DMS53 treated with DMSO at 0.1 percent for 48 hours (cell line): Measurements from ENCODE around the gene LPCAT2.

Experiments
- DNase-seq: peaks from one replicate; lab custom pipeline; 2025; ENCODE audit not compliant: unreplicated experiment; lab: John Stamatoyannopoulos, UW

The LPCAT2 gene, protein sequence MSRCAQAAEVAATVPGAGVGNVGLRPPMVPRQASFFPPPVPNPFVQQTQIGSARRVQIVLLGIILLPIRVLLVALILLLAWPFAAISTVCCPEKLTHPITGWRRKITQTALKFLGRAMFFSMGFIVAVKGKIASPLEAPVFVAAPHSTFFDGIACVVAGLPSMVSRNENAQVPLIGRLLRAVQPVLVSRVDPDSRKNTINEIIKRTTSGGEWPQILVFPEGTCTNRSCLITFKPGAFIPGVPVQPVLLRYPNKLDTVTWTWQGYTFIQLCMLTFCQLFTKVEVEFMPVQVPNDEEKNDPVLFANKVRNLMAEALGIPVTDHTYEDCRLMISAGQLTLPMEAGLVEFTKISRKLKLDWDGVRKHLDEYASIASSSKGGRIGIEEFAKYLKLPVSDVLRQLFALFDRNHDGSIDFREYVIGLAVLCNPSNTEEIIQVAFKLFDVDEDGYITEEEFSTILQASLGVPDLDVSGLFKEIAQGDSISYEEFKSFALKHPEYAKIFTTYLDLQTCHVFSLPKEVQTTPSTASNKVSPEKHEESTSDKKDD

DNA sequence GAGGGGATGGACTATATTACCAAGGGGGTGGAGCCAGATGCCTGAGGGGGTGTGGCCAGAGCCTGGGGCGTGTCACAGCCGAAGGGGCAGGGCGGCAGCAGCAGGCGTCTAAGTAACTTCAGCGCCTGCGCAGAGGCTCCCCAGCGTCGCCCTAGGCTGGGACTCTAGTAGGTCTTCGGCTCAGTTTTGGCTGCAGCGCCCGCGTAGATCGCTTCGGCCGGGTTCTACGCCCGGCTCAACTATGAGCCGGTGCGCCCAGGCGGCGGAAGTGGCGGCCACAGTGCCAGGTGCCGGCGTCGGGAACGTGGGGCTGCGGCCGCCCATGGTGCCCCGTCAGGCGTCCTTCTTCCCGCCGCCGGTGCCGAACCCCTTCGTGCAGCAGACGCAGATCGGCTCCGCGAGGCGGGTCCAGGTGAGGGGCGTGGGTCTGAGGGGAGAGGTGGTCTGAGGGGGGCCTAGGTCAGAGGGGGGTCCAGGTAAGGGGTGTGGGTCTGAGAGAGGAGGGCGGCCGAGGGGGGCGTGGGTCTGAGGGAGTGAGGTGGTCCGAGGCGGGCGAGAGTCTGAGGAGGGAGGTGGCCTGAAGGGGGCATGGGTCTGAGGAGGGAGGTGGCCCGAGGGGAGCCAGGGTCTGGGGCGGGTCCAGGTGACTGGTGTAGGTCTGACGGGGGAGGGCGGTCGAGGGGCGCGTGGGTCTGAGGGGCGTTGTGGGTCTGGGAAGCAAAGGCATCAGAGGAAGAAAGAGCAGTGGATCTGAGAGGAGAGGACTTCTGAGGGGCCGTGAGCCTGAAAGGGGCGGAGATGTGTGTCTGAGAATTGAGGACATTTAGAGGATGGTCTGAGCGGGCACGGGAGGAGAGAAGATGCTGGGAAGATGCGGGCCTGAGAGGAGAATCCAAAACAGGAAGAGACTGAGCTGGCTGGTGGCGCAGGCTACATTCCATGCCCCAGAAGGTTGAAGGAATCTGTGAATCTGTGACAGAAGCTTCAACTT is at the start of gene LPCAT2:
TSS of gene LPCAT2 (plus strand) at position 132 of the 991 bp plus-strand sequence. CDS start at position 242, 110 bp downstream.
- no peak for DNase-seq

DNA sequence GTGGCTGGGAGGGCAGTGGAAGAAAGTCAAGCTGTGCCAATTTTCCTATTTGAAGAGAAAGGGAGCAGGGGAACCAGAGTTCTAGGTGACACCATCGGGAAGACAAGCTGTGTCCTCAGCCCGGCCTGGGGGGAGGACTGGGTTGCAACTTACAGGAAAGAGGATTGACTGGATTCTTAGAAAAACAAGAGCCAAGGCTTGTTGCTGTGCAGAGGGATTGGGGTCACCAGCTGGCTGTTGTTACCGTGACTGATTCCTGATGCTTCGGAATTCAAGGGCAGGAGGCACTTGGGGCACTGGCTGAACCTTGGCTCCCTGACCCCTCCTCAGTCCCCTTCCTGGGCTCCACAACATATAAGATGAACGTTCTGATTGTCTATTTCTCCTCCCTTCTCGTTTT is 46.6 kb upstream of the LPCAT2 start:
- DNase-seq: no peak

DNA sequence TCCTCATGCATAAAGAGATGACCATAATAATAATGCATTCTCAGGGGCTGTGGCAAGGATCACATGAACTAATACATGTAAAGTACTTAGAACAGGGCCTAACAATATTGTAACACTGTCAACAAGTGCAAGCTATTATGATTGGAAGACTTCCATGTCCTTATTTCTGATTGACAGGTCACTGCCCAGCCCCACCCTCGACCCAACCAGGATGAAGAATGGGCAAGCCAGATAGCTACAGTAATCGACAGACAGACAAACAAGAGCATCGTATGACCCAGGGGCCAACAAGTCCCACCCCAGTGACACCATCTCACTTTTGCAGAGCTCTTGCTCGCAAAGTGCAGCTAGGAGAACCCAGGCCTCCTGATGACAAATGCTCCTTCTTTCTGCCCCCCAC is 44.5 kb upstream of the LPCAT2 start:
- DNase-seq: no peak

DNA sequence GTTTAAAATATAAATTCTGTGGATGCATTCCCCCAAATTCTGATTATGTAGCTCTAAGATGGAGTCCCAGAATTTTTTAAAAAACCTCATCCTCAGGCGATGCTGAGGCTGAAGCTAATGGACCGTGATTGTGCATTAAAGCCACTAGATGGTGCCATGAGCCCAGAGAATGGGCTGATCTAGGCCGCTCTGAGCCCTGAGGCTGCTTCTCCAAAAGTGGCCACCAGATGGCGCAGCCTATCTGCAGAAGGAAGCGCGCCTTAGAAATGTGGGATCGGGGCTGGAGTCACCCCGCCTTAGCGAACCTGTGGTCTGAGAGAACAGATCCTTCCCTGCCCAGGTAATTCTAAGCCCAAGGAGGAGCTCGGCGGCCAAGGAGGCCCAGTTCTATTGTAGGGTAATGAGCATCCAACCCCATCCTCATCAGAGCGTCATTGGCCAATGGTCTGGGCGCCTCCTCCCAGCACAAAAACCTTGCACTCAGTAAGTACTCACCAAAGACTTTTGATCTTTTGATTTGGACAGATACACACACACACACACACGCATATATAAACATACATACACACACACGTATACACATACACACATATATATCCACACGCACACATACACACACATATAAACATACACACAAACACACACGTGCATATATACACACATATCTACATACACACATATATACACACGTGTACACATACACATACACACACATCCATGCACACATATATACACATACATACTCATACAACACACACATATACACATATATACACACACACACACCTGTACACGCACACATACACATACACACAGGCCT is 43.6 kb upstream of the LPCAT2 start:
- peak; percentile 55 for DNase-seq

DNA sequence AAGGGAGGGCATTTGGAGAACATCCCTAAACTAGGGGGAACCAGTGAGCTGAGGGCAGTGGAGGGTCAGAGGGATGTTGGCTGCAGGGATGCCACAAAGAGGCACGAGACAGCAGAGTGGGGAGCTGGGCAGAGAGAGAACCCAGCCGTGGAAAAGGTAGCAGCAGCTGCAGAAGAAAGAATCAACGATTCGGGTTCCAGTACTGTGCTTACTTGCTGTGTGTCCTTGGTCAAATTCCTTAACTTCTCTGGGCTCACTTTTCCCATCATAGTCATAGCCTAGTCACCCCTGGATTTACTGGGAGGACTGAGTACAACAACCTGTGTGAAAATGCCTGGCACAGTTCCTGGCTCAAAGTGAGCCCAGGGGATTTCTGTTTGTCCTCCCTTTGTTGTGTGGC is 42.7 kb upstream of the LPCAT2 start:
- DNase-seq: no peak

DNA sequence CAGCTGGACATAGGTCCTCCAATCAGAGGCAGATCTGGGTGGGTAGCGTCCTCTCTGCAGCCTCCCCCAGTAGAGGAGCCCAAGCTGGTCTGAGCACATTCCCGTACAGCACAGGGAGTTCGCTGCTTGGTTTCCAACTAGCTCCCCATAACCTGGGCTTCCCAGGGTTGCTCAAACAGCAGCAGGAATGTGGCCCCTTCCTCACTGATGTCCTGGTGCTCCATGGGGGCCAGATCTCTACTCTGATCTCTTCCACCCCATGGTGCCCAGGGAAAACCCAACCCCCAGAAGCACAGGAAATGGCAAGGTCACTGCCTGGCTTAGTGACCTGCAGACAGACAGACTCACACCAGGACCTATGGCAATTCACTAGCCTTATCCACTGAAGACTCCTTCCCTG is 41.0 kb upstream of the LPCAT2 start:
- no peak for DNase-seq

DNA sequence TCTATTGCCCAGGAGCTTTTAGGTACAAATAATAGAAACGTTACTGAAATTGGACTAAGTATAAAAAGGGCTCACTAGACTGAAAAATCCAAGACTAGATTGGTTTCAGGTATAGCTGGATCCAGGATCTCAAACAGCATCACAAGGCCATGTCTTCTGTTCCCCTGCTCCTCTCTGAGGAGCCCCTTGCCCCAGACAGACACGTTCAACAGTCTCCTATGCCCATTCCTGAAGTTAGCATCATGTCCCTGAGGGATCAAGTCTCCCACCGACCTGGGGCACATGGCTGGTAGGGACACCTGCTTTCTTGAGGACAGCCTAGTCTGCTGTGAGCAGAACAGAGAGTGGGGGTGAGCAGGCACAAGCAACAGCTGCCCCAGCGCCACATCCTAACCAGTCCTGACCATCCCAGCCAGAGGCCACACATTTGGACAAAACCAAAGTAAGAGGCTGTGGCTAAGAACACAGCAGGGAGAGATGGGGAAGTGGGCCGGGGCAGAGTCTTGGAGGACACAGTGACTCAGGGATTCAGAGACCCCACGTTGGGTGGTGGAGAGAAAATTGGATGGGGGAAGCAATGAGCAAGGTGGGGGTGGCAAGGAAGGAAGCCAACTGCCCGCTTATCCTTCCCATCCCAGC is 40.4 kb upstream of the LPCAT2 start:
- no peak for DNase-seq

DNA sequence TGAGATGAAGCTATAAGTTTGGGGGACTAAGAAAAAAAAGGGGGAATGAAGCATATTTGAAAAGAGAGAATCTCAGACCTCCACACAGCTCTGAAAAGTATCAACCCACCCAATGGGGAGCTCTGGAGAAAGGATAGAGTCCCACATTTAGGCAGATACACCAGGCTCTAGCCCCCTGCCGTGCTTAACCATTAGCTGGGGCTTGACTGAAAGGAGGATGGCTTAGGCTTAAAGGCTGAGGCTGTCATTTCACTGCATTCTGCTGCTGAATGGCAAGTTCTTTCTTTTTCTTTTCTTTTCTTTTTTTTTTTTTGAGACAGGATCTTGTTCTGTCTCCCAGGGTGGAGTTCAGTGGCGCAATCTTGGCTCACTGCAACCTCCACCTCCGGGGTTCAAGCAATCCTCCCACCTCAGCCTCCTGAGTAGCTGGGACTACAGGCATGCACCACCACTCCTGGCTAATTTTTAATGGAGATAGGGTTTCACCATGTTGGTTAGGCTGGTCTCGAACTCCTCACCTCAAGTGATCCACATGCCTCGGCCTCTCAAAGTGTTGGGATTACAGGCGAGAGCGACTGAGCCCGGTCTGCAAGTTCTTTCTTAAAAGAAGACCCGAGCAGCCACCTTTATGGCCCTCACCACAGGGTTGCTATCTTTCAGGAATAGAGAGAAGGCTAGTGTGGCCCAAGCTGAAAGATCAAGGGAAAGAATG is 38.9 kb upstream of the LPCAT2 start:
- DNase-seq: no peak

DNA sequence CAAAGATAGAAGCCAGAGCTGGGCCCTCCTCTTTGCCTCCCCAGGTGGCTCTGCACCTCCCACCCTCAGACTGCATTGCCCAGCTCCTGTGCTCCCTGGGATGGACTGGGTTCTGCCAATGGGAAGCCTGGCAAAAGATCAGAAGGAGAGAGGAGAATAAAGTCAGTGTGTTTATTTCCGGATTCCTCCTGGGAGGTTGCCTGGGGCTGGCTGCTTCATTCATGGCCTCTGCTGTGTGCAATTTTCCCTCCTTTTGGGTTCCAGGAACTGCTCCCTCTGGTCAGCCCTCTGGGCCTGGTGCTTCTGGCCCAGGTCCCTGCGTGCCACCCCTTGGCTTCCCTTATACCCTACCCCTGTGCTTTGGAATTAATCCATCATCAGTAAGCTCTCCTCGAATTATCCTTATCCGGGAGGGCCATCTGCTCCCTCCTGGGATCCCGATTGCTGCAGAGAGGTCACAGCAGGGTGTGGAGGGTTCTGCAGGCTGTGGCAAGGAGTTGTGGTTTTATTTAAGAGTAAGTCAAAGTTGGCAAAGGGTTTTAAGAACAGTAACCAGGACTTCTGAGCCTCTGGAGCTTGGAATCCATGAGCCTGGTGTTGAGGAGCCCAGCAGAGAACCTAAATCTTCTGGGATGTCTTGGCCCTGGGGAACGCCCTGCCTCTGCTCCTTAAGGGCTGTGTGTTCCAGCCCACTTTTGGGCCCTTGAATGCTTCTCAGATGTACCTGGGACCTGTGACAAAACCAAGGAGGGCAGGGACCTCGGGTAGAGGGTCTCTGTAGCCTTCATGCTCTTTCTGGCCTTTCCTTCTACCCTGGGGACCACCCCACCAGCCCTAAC is 38.1 kb upstream of the LPCAT2 start:
- DNase-seq: no peak

DNA sequence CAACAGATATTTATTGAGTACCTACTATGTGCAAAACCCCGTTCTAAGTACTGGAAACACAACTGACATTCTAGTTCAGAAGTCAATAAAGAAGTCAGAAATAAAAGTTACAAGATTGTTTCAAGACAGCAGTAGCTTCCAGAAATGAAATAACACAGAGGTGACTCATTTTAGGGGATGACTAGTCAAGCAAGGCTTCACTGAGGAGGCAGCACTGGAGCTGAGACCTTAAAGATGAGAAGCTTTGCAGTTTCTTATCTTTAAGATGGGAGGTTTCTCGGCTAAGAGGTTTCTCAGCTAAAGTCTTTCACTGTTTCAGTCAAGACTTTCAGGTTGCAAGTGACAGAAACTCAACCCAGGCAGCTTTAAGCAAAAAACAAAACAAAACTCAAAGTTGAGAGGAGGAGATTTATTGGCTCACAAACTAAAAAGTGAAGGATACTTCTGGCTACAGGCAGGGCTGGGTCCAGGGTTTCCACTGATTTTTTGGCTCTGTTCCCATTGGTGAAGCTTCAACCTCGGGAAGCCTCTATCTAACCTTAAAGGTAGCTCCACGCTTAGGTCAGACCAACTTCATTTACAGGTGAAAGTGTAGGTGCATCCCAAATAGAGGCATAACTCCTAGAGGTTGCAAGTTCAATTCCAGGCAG is 37.3 kb upstream of the LPCAT2 start:
- DNase-seq: no peak

DNA sequence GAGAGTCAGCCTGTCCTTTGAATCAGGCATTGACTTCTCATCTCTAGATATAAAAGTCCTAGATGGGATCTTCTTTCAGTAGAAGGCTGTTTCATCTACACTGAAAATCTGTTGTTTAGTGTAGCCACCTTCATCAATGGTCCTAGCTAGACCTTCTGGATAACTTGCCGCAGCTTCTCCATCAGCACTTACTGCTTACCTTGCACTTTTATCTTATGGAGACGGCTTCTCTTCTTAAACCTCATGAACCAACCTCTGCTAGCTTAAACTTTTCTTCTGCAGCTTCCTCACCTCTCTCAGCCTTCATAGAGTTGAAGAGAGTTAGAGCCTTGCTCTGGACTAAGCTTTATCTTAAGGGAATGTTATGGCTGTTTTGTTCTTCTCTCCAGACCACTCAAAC is 35.3 kb upstream of the LPCAT2 start:
- no peak for DNase-seq

DNA sequence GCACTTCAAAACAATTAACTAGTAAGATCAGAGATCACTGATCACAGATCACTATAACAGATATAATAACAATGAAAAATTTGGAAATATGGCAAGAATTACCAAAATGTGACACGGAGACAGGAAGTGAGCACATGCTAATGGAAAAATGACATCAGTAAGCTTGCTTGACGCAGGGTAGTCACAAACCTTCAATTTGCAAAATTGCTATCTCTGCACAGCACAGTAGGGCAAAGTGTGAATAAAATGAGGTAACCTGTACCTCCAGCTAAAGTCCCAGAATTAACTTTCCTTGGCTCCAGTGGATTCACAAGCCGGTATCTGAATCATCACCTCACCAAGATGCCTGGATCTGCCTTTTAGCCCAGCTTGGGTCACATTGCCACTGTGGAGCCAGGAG is 34.1 kb upstream of the LPCAT2 start:
- DNase-seq: no peak

DNA sequence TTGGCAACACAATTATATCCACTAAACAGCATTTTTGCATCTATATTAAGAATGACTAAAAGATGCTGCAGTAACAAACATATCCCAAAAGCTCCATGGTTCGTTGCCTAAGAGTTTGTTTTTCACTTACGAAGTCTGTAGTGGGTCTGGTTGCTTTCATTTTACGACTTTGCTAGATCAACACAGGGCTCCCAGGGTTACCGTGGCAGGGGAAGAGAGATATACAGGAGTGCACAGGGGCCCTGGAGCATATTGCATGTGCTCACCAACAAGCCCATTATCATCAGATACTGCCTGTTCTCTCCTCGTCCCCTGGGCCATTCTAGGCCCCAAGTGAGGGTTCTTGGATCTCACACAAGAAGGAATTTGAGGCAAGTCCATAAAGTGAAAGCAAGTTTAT is 33.0 kb upstream of the LPCAT2 start:
- no peak for DNase-seq

DNA sequence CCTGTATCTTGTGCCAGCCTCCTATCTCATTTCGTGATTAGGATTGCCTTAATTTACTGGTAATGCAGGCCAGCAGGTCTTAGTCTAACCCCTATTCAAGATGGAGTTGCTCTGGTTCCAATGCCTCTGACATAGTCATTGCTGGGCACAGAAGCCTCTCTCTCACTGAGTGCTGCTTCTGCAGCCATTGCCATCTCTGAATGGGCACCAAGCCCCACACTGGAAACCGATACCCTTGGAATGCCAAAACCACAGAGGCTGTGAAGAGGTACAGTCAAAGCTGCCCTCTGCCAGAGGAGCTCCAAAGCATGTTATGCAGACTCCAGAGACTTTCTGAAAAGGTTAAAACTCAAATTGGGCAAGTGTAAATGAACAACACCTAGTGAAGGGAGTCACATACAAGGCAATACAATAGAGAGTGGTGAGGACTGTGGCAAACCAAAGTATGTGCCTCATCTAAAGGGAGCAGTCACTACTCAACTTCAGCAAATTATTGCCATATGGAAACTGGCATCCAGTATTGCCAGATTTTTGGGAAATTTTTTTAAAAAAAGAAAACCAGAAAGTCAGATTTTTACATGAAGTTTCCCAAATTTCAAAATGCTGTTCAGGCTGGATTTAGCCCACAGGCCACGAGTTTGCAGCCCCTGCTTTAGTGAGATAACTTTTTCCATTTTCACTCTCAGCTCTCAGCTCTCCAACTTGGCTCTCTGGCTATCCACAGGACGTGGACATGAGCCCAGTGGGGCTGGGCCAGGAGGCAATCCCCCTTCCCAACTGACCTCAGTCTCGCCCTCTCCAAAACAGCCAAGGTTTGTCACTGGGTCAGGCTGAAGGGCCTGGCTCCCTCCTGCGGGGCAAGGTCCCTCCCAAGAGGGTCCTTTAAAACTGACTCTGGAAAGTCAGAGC is 32.0 kb upstream of the LPCAT2 start:
- DNase-seq: no peak

DNA sequence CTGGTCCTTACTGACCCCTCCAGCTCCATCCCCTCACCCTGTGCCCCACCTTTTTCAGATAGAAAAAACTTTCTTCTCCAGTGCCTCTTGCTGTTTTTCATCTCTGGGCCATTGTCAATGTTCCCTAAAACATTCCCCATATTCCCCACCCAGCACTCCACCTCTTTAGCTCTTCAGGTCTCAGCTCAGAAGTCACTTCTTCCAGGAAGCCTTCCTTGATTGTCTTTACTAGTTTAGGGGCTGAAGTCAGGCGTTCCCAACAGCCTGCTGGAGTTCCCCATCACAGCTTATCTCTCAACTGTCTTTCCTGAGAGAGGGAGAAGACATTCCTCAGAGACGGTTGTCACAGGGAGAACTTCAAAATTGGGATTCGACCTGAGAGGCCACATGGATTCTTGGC is 31.1 kb upstream of the LPCAT2 start:
- DNase-seq: no peak

DNA sequence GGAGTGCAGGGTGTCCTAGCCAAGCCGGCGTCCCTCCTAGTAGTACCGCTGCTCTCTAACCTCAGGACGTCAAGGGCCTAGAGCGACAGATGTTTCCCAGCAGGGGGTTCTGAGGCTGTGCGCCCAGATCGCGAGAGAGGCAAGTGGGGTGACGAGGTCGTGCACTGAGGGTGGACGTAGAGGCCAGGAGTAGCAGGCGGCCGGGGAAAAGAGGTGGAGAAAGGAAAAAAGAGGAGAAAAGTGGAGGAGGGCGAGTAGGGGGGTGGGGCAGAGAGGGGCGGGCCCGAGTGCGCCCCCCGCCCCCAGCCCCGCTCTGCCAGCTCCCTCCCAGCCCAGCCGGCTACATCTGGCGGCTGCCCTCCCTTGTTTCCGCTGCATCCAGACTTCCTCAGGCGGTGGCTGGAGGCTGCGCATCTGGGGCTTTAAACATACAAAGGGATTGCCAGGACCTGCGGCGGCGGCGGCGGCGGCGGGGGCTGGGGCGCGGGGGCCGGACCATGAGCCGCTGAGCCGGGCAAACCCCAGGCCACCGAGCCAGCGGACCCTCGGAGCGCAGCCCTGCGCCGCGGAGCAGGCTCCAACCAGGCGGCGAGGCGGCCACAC is 29.9 kb upstream of the LPCAT2 start, which contains the start of gene MMP2:
TSS of gene MMP2 (plus strand) at position 372 of the 603 bp plus-strand sequence. CDS start 282 bp downstream, outside the sequence.
- DNase-seq: no peak
